OCI-LY3 (cell line): Measurements from ENCODE around the gene CACNA1F.

Experiments used
- EZH2phosphoT487 ChIP-seq: fragments of 200-600 bp; shearing (Covaris generic); IDR thresholded peaks from 2 replicates; pipeline ENCODE4 v1.6.1; 2018; ENCODE audit warnings: antibody characterized with exemption, mixed run types, low read depth
- TF ChIP-seq, protein P1 (sequence below): fragments of 200-600, 300-600 bp; sonication (generic); IDR thresholded peaks from 2 replicates; pipeline ENCODE4 v1.5.1; 2014; ENCODE audit warnings: antibody characterized with exemption, low read length, low read depth

DNA sequence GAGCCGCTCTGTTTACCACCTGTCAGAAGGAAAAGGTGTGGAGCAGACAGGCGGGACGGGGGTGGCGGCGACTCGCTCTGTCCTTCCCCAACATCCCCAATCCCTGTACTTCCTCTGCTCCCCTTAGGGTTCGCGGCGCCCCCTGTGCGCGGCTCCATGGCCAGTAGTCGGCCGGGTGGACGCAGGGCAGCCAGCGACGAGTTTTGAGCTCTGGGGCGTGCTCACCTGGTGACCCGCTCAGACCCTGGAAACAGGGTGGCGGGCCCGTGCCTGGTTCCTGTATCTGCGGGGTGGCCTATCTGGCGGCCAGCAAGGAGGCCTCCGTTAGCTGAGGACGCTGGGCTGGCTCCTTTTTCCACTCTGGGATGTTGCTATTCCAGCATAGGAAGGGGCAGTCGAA lies 75.9 kb downstream of the CACNA1F start:
- TF ChIP-seq, protein P1, sequence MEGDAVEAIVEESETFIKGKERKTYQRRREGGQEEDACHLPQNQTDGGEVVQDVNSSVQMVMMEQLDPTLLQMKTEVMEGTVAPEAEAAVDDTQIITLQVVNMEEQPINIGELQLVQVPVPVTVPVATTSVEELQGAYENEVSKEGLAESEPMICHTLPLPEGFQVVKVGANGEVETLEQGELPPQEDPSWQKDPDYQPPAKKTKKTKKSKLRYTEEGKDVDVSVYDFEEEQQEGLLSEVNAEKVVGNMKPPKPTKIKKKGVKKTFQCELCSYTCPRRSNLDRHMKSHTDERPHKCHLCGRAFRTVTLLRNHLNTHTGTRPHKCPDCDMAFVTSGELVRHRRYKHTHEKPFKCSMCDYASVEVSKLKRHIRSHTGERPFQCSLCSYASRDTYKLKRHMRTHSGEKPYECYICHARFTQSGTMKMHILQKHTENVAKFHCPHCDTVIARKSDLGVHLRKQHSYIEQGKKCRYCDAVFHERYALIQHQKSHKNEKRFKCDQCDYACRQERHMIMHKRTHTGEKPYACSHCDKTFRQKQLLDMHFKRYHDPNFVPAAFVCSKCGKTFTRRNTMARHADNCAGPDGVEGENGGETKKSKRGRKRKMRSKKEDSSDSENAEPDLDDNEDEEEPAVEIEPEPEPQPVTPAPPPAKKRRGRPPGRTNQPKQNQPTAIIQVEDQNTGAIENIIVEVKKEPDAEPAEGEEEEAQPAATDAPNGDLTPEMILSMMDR: no peak
- no peak for TF ChIP-seq EZH2phosphoT487
